Activated CD8-positive, alpha-beta T cell treated with anti-CD3 and anti-CD28 coated beads for 36 hours (primary cell): ENCODE measurements around the gene MINDY2. TPM values are rescaled to one million over a fixed set of nuclear protein-coding genes. Genes with fewer than 3 reads are reported as not detected.

Source experiments
- ATAC-seq: fragments of 200-7000 bp; cut with Tn5 transposase; one replicate; pipeline ENCODE4 v1.10.0; 2021; ENCODE audit warnings: mild to moderate bottlenecking, moderate library complexity
- CTCF ChIA-PET: fragments of 350-600 bp; sonication (Branson Sonifier 250); formaldehyde crosslinking; loops from one replicate; lab custom pipeline; 2021; ENCODE audit warnings: antibody characterized with exemption; lab: Charles Lee
- POLR2A ChIA-PET: fragments of 350-600 bp; sonication (Branson Sonifier 250); formaldehyde crosslinking; loops from one replicate; lab custom pipeline; 2021; ENCODE audit warnings: antibody characterized with exemption; lab: Charles Lee
- DNase-seq: peaks from one replicate; pipeline ENCODE4 v3.0.0-alpha.2; 2020
- H3K27ac Mint-ChIP-seq: one replicate; pipeline ENCODE4 v1.8.0; 2021; ENCODE audit warnings: mild to moderate bottlenecking, mixed read lengths
- H3K27me3 Mint-ChIP-seq: one replicate; pipeline ENCODE4 v1.8.0; 2021; ENCODE audit warnings: mixed read lengths
- H3K36me3 Mint-ChIP-seq: one replicate; pipeline ENCODE4 v1.8.0; 2021; ENCODE audit warnings: low read depth, mixed read lengths
- H3K4me1 Mint-ChIP-seq: one replicate; pipeline ENCODE4 v1.8.0; 2021; ENCODE audit warnings: low read depth, mixed read lengths
- H3K4me3 Mint-ChIP-seq: one replicate; pipeline ENCODE4 v1.8.0; 2021; ENCODE audit warnings: mild to moderate bottlenecking, moderate library complexity, mixed read lengths
- H3K9me3 Mint-ChIP-seq: one replicate; pipeline ENCODE4 v1.8.0; 2021; ENCODE audit warnings: mixed read lengths
- CTCF ChIP-seq: fragments of 200-600 bp; IDR thresholded peaks from one replicate; pipeline ENCODE4 v1.8.0; 2022; ENCODE audit warnings: antibody characterized with exemption, mild to moderate bottlenecking
- intact Hi-C: fragments of 100-400 bp; cut with micrococcal nuclease; formaldehyde crosslinking; loops from one replicate; pipeline ENCODE4 v1.10.0; 2022
- total RNA-seq, 2 experiments: library from RNA; stranded (reverse); gene quantifications; one replicate each; pipeline ENCODE4 v1.2.3, GENCODE V29; 2021

The MINDY2 gene
- total RNA-seq, 2 experiments from 2014 or later = 9.0 to 10.3 TPM

GRCh38 chr15:58771621-58772250 lies 634 bp downstream of the MINDY2 start:
- ChIA-PET POLR2A (interaction anchor here (0.9 to 1.4 kb wide), 3 partner anchors 22 to 27 kb away, joined by 3 to 6 read pairs (median 4); partner anchors contain the start of gene ADAM10), CTCF (interaction anchor here (0.9 to 3.2 kb wide), 14 partner anchors 11 to 544 kb away, joined by 3 to 21 read pairs (median 4); partner anchors contain the start of gene ADAM10)
- DNase-seq (peak; percentile 31), ATAC-seq (no peak)
- Mint-ChIP-seq H3K4me1 (peaks cover 15% of the 10 kb centered on the region), H3K4me3 (no peak overlapping the region), H3K9me3 (no peaks in the 10 kb centered on the region), H3K36me3 (no peaks in the 10 kb centered on the region), H3K27me3 (no peaks in the 10 kb centered on the region), H3K27ac (peak overlapping the region; percentile 72)
- intact Hi-C loops = no loop called here
- no peak for TF ChIP-seq CTCF

- no peak for TF ChIP-seq CTCF
- DNase-seq = no peak
- ChIA-PET POLR2A (interaction anchor here (0.6 to 1.4 kb wide), 2 partner anchors 24 to 195 kb away, joined by 3 to 6 read pairs; partner anchors contain the start of gene ADAM10), CTCF (interaction anchor here (0.7 kb wide), 1 partner anchor 27 kb away, joined by 3 read pairs; no protein-coding TSS in a partner anchor)
- H3K27me3 Mint-ChIP-seq = no peaks in the 10 kb centered on the region
- no peak overlapping the region for H3K27ac Mint-ChIP-seq
- intact Hi-C loops = no loop called here
- no peaks in the 10 kb centered on the region for H3K36me3 Mint-ChIP-seq
- no peak overlapping the region for H3K4me3 Mint-ChIP-seq
- peaks cover 21% of the 10 kb centered on the region for H3K4me1 Mint-ChIP-seq
- no peaks in the 10 kb centered on the region for H3K9me3 Mint-ChIP-seq
- ATAC-seq = no peak
These were observed 1.9 kb downstream of the MINDY2 start for GRCh38 chr15:58773024-58773423.

- no peaks in the 10 kb centered on the region for H3K36me3 Mint-ChIP-seq
- intact Hi-C loops = no loop called here
- no peak for TF ChIP-seq CTCF
- no peaks in the 10 kb centered on the region for H3K9me3 Mint-ChIP-seq
- POLR2A ChIA-PET = no interaction called here
- H3K4me3 Mint-ChIP-seq = no peak overlapping the region
- peaks cover 19% of the 10 kb centered on the region for H3K4me1 Mint-ChIP-seq
- DNase-seq (no peak), ATAC-seq (no peak)
- H3K27ac Mint-ChIP-seq = no peak overlapping the region
- H3K27me3 Mint-ChIP-seq = no peaks in the 10 kb centered on the region
- CTCF ChIA-PET = no interaction called here
These were observed 4.3 kb downstream of the MINDY2 start for GRCh38 chr15:58775402-58775801.

- no peak for TF ChIP-seq CTCF
- DNase-seq (no peak), ATAC-seq (no peak)
- no peak overlapping the region for H3K4me3 Mint-ChIP-seq
- no peaks in the 10 kb centered on the region for H3K27me3 Mint-ChIP-seq
- H3K9me3 Mint-ChIP-seq = no peaks in the 10 kb centered on the region
- peaks cover 19% of the 10 kb centered on the region for H3K4me1 Mint-ChIP-seq
- no peaks in the 10 kb centered on the region for H3K36me3 Mint-ChIP-seq
- POLR2A ChIA-PET = no interaction called here
- H3K27ac Mint-ChIP-seq = no peak overlapping the region
- CTCF ChIA-PET = no interaction called here
- intact Hi-C loops = no loop called here
These were observed 6.0 kb downstream of the MINDY2 start for GRCh38 chr15:58777107-58777506.

- DNase-seq (no peak), ATAC-seq (no peak)
- intact Hi-C loops = no loop called here
- no peak overlapping the region for H3K4me3 Mint-ChIP-seq
- H3K9me3 Mint-ChIP-seq = no peaks in the 10 kb centered on the region
- no peak overlapping the region for H3K27ac Mint-ChIP-seq
- POLR2A ChIA-PET = no interaction called here
- H3K36me3 Mint-ChIP-seq = peaks cover 2% of the 10 kb centered on the region
- CTCF ChIA-PET = no interaction called here
- peaks cover 11% of the 10 kb centered on the region for H3K4me1 Mint-ChIP-seq
- no peak for TF ChIP-seq CTCF
- H3K27me3 Mint-ChIP-seq = no peaks in the 10 kb centered on the region
These were observed 8.5 kb downstream of the MINDY2 start for GRCh38 chr15:58779554-58779953.
